Ovary (tissue), 9 donors: ENCODE results near the gene AP3S2. TPM values are rescaled to one million over a fixed set of nuclear protein-coding genes. Genes with fewer than 3 reads are reported as not detected.

Experiments
- DNase-seq, 5 donors: peaks; one replicate each; pipeline ENCODE4 v3.0.0-alpha.2; 2019 to 2020
- H3K27ac ChIP-seq, 2 donors: fragments of 200-600 bp; one replicate each; pipeline versions ENCODE4 v1.5.1 to v1.8.0; 2019 to 2022
- H3K27me3 ChIP-seq: fragments of 200-600 bp; one replicate; pipeline ENCODE4 v1.8.0; 2022
- H3K36me3 ChIP-seq: fragments of 200-600 bp; sonication (generic); one replicate; pipeline ENCODE4 v1.5.1; 2019
- H3K4me1 ChIP-seq: one replicate; pipeline ENCODE4 v1.8.1; 2013; ENCODE audit warnings: mild to moderate bottlenecking, moderate library complexity; ENCODE audit not compliant: insufficient read depth
- H3K4me3 ChIP-seq: fragments of 200-600 bp; sonication (generic); one replicate; pipeline ENCODE4 v1.5.1; 2017
- H3K9me3 ChIP-seq, 2 donors: fragments of 200-600 bp in 1 of 2; sonication (generic) in 1 of 2; one replicate each; pipeline versions ENCODE4 v1.5.1 to v1.8.1; 2013 to 2019; ENCODE audit warnings: mild to moderate bottlenecking in 1 of 2, moderate library complexity in 1 of 2
- CTCF ChIP-seq, 3 donors: fragments of 450-650 bp in 2 of 3; fragments of 200-600 bp in 1 of 3; IDR thresholded peaks; one replicate each; pipeline versions ENCODE4 v1.5.1 to v1.8.0; 2016 to 2022; ENCODE audit warnings: antibody characterized with exemption in 3 of 3, mild to moderate bottlenecking in 1 of 3
- EP300 ChIP-seq: sonication (generic); formaldehyde crosslinking; IDR thresholded peaks from one replicate; pipeline ENCODE4 v1.6.1; 2017; ENCODE audit warnings: antibody characterized with exemption
- POLR2A ChIP-seq: fragments of 450-650 bp; IDR thresholded peaks from one replicate; pipeline ENCODE4 v1.6.1; 2017; ENCODE audit warnings: antibody characterized with exemption, mild to moderate bottlenecking, moderate library complexity
- WGBS, 3 donors: extraction: QIAGEN DNeasy Blood & Tissue Kit in 1 of 3; methylation state at CpG; one replicate each; pipeline versions ENCODE4 v1.1.5 to v1.1.7; 2013 to 2017; 5-methylcytosine and 5-hydroxymethylcytosine counted together
- intact Hi-C, 4 donors: fragments of 100-400 bp; cut with DNase I; formaldehyde crosslinking; loops; one replicate each; pipeline versions ENCODE4 v1.11.0 to v1.15.1; 2022 to 2023
- microRNA-seq, 3 donors: library from miRNA; unstranded; fragments of <30 nt; microRNA quantifications; one replicate each; pipeline versions ENCODE4 to v1.2.0, GENCODE V29; 2019 to 2020
- polyA plus RNA-seq, 2 donors: library from polyadenylated mRNA; stranded (reverse); fragments of 200-250 nt in 1 of 2; fragments of 350-450 nt in 1 of 2; fragmentation: Illumina TruSeq in 1 of 2; extraction: RNeasy Lipid Tissue Mini Kit (QIAGEN cat#74804) in 1 of 2; gene quantifications; one replicate each; pipeline ENCODE4 v1.2.3, GENCODE V29; 2013 to 2014
- small RNA-seq: library from RNA; depleted of rRNA; stranded (forward); fragments of <200 nt; gene quantifications from one replicate; pipeline ENCODE3, GENCODE V24; 2016
- total RNA-seq, 7 donors: library from RNA; depleted of rRNA in 2 of 7; stranded (reverse); fragments of >200 nt in 2 of 7; fragmentation: NEBNext Ultra II Directional in 3 of 7; extraction: Animal tissue kit (Norgen Biotek cat#: 25700) in 3 of 7; gene quantifications; one replicate each; pipeline versions ENCODE4 v1.1.0 to v1.2.4, GENCODE V29; 2016 to 2023
- donor health status: DM: no; HTN: no; CAD: no; lungs with moderate emphysema.
- donor health status: DM: no; HTN: no; CAD: no.
- donor health status: Bipolar disorder and iron deficiency.
- donor health status: DM: yes; HTN: yes; CAD: no.
- donor health status: DM: no; HTN: no; CAD: no.
- donor health status: DM: yes; HTN: yes; CAD: no.

The AP3S2 gene
- total and polyA plus RNA-seq, 9 donors, result 15.3 to 57.1 (median 30.7) TPM

GRCh38 chr15:89781055-89781454 is 112.7 kb downstream of the AP3S2 start:
- Histone ChIP-seq H3K27me3 (no peaks in the 10 kb centered on the region), H3K27ac (no peak overlapping the region), H3K4me3 (no peak overlapping the region), H3K4me1 (peaks cover 2% of the 10 kb centered on the region), H3K36me3 (no peaks in the 10 kb centered on the region), H3K9me3 (no peaks in the 10 kb centered on the region)
- no peak for TF ChIP-seq POLR2A
- no peak for TF ChIP-seq EP300
- TF ChIP-seq CTCF (IDR thresholded peaks at IDR 0.05), result no peak
- WGBS, 3 donors, result 78 to 85% (median 81%) methylated on average over 6 of the region's 6 CpGs
- DNase-seq, result no peak
- intact Hi-C loops, result no loop called here

GRCh38 chr15:89780601-89781000 is 113.2 kb downstream of the AP3S2 start:
- Histone ChIP-seq H3K9me3 (no peaks in the 10 kb centered on the region), H3K36me3 (no peaks in the 10 kb centered on the region), H3K27me3 (no peaks in the 10 kb centered on the region), H3K4me1 (peaks cover 2% of the 10 kb centered on the region), H3K4me3 (no peak overlapping the region), H3K27ac (no peak overlapping the region)
- 65 to 83% (median 65%) methylated on average over 6 of the region's 6 CpGs for WGBS, 3 donors
- TF ChIP-seq POLR2A (no peak), EP300 (no peak), CTCF (IDR thresholded peaks at IDR 0.05) (no peak)
- intact Hi-C loops, result no loop called here
- no peak for DNase-seq

Small RNAs within 50 kb of the gene (microRNA-seq; reads per million reads assigned to microRNA genes)
- gene MIR5009 (0 reads per million in 3 donors), gene MIR5094 (0 reads per million in 3 donors)

Small RNAs within 50 kb of the gene (small RNA-seq; reads per million reads assigned to genes)
- gene MIR5009, result not detected
- gene MIR5094, result not detected
- not detected for gene RNU6-1111P
- not detected for gene RNU7-111P

Other genes starting within 250 kb of the AP3S2 start
- 10 to 100 TPM in 6 of 7 donors, 1 to 10 TPM in 1; 4.3 to 16.3 (median 12.8) TPM for gene KIF7, start 238.5 kb downstream of the AP3S2 start, total RNA-seq
- 1 to 10 TPM; 1.5 to 9.0 TPM for gene KIF7, start 238.5 kb downstream of the AP3S2 start, polyA plus RNA-seq
- gene PLIN1, start 214.6 kb downstream of the AP3S2 start, total RNA-seq, result 1 to 10 TPM in 5 of 7 donors, under 1 TPM in 2; 0.82 to 4.6 (median 1.0) TPM
- gene PLIN1, start 214.6 kb downstream of the AP3S2 start, polyA plus RNA-seq, result 1 to 10 TPM; 1.2 to 5.4 TPM
- gene PEX11A, start 203.2 kb downstream of the AP3S2 start, total RNA-seq, result 10 to 100 TPM; 10.9 to 17.6 (median 12.3) TPM
- gene PEX11A, start 203.2 kb downstream of the AP3S2 start, polyA plus RNA-seq, result 10 to 100 TPM; 12.6 to 15.0 TPM
- gene WDR93, start 203.2 kb downstream of the AP3S2 start, total RNA-seq, result 1 to 10 TPM in 1 of 7 donors, under 1 TPM in 5, not detected in 1; 0.23 to 3.2 (median 0.48) TPM
- under 1 TPM; 0.24 to 0.33 TPM for gene WDR93, start 203.2 kb downstream of the AP3S2 start, polyA plus RNA-seq
- 1 to 10 TPM in 4 of 7 donors, under 1 TPM in 3; 0.20 to 1.3 (median 1.1) TPM for gene MESP1, start 142.7 kb downstream of the AP3S2 start, total RNA-seq
- under 1 TPM in 1 of 2 donors, not detected in 1; 0.33 TPM for gene MESP1, start 142.7 kb downstream of the AP3S2 start, polyA plus RNA-seq
- gene MESP2, start 117.7 kb downstream of the AP3S2 start, total RNA-seq, result not detected
- under 1 TPM in 1 of 2 donors, not detected in 1; 0.19 TPM for gene MESP2, start 117.7 kb downstream of the AP3S2 start, polyA plus RNA-seq
- 10 to 100 TPM in 1 of 7 donors, 1 to 10 TPM in 4, under 1 TPM in 2; 0.30 to 10.0 (median 3.3) TPM for gene ANPEP, start 79.1 kb downstream of the AP3S2 start, total RNA-seq
- gene ANPEP, start 79.1 kb downstream of the AP3S2 start, polyA plus RNA-seq, result 10 to 100 TPM in 1 of 2 donors, 1 to 10 TPM in 1; 4.7 to 13.0 TPM
- 10 to 100 TPM; 14.2 to 36.5 (median 30.8) TPM for gene ARPIN, start 19.0 kb upstream of the AP3S2 start, total RNA-seq
- 10 to 100 TPM; 17.0 to 28.3 TPM for gene ARPIN, start 19.0 kb upstream of the AP3S2 start, polyA plus RNA-seq
- gene ZNF710, start 107.3 kb upstream of the AP3S2 start, total RNA-seq, result 10 to 100 TPM in 5 of 7 donors, 1 to 10 TPM in 2; 6.8 to 19.7 (median 14.5) TPM
- 10 to 100 TPM in 1 of 2 donors, 1 to 10 TPM in 1; 8.3 to 10.4 TPM for gene ZNF710, start 107.3 kb upstream of the AP3S2 start, polyA plus RNA-seq
- 10 to 100 TPM; 13.7 to 44.6 (median 25.4) TPM for gene IDH2, start 208.5 kb upstream of the AP3S2 start, total RNA-seq
- 10 to 100 TPM; 21.3 to 27.4 TPM for gene IDH2, start 208.5 kb upstream of the AP3S2 start, polyA plus RNA-seq